Gastrocnemius medialis (tissue), 4 donors: ENCODE measurements around the gene CCDC12. TPM values are rescaled to one million over a fixed set of nuclear protein-coding genes. Genes with fewer than 3 reads are reported as not detected.

Experiments
- ATAC-seq, 2 donors: fragments of 150-250 bp; one replicate each; pipeline ENCODE4 v1.9.1; 2016
- DNase-seq, 2 donors: peaks; one replicate each; pipeline ENCODE4 v3.0.0-alpha.2; 2019
- H3K27ac ChIP-seq, 4 donors: fragments of 200-600 bp; sonication (generic); 1 replicate in 1 of 4; 2 replicates in 3 of 4; pipeline ENCODE4 v1.5.1; 2016 to 2018; ENCODE audit warnings: mild to moderate bottlenecking in 2 of 4, moderate library complexity in 1 of 4
- H3K27me3 ChIP-seq, 3 donors: fragments of 200-600 bp; sonication (generic) in 2 of 3; 1 replicate in 1 of 3; 2 replicates in 2 of 3; pipeline versions ENCODE4 v1.5.1 to v1.6.0; 2016 to 2019; ENCODE audit warnings: mild to moderate bottlenecking in 1 of 3, moderate library complexity in 1 of 3
- H3K36me3 ChIP-seq, 2 donors: fragments of 200-600 bp; sonication (generic) in 1 of 2; one replicate each; pipeline ENCODE4 v1.5.1; 2017 to 2018
- H3K4me1 ChIP-seq, 2 donors: fragments of 200-600 bp; sonication (generic) in 1 of 2; one replicate each; pipeline ENCODE4 v1.5.1; 2016 to 2017; ENCODE audit warnings: mild to moderate bottlenecking in 2 of 2
- H3K4me3 ChIP-seq, 4 donors: fragments of 200-600 bp; sonication (generic) in 3 of 4; 1 replicate in 1 of 4; 2 replicates in 3 of 4; pipeline ENCODE4 v1.5.1; 2016 to 2019; ENCODE audit warnings: mild to moderate bottlenecking in 2 of 4
- H3K9me3 ChIP-seq, 3 donors: fragments of 200-600 bp; sonication (generic) in 2 of 3; 1 replicate in 1 of 3; 2 replicates in 2 of 3; pipeline ENCODE4 v1.5.1; 2016 to 2019
- CTCF ChIP-seq, 5 experiments: fragments of 450-650 bp in 3 of 5; fragments of 200-600 bp in 2 of 5; sonication (generic) in 2 of 5; IDR thresholded peaks in 4 of 5; conservative IDR thresholded peaks in 1 of 5; 1 replicate in 4 of 5; 2 replicates in 1 of 5; pipeline ENCODE4 v1.5.1; 2016 to 2019; ENCODE audit warnings: antibody characterized with exemption in 5 of 5, mild to moderate bottlenecking in 3 of 5, moderate library complexity in 3 of 5
- POLR2A ChIP-seq, 2 donors: fragments of 450-650 bp; IDR thresholded peaks; one replicate each; pipeline ENCODE4 v1.6.1; 2017; ENCODE audit warnings: antibody characterized with exemption in 2 of 2, mild to moderate bottlenecking in 2 of 2, moderate library complexity in 2 of 2
- in situ Hi-C, 4 donors: fragments of 200-750 bp; cut with MboI; loops; one replicate each; pipeline versions ENCODE4 v1.15.0 to v1.8.0; 2017; ENCODE audit warnings: low sequenced_read_pairs in 4 of 4
- intact Hi-C: fragments of 100-400 bp; cut with DNase I; formaldehyde crosslinking; loops from one replicate; pipeline ENCODE4 v1.15.1; 2023; ENCODE audit warnings: low total_unique reads
- total RNA-seq, 4 donors: library from RNA; depleted of rRNA; stranded (reverse); fragments of >200 nt; gene quantifications; one replicate each; pipeline versions ENCODE4 v1.1.0 to v1.2.3, GENCODE V29; 2016

The CCDC12 gene
- total RNA-seq, 4 donors from 2014 or later: 24.6 to 32.0 (median 29.0) TPM

- H3K9me3 ChIP-seq: no peaks in the 10 kb centered on the region
- peaks cover 0 to 3% of the 10 kb centered on the region in 2 donors for H3K4me1 ChIP-seq
- intact Hi-C loops: no loop called here
- TF ChIP-seq POLR2A (IDR thresholded peaks at IDR 0.05): no peak
- no peak for TF ChIP-seq CTCF (IDR thresholded peaks at IDR 0.05 in 4 of 5, conservative IDR thresholded peaks at IDR 0.05 in 1 of 5)
- ATAC-seq (no peak), DNase-seq (no peak)
- H3K4me3 ChIP-seq: no peak overlapping the region
- no peak overlapping the region for H3K27ac ChIP-seq
- H3K27me3 ChIP-seq: no peaks in the 10 kb centered on the region
- in situ Hi-C loops: loop anchor here in 1 of 4 donors (10.0 kb wide), 1 partner anchor 71 kb away; no protein-coding TSS in a partner anchor
- H3K36me3 ChIP-seq: no peaks in the 10 kb centered on the region
Measured at GRCh38 chr3:46985588-46985987, 9.0 kb upstream of the CCDC12 start.

- Histone ChIP-seq H3K27ac (no peak overlapping the region), H3K36me3 (no peaks in the 10 kb centered on the region), H3K9me3 (no peaks in the 10 kb centered on the region), H3K4me3 (no peak overlapping the region), H3K4me1 (peaks cover 0 to 3% of the 10 kb centered on the region in 2 donors), H3K27me3 (no peaks in the 10 kb centered on the region)
- ATAC-seq: no peak
- DNase-seq: no peak
- intact Hi-C loops (no loop called here), in situ Hi-C loops (loop anchor here in 1 of 4 donors (10.0 kb wide), 1 partner anchor 70 kb away; no protein-coding TSS in a partner anchor)
- TF ChIP-seq CTCF (IDR thresholded peaks at IDR 0.05 in 4 of 5, conservative IDR thresholded peaks at IDR 0.05 in 1 of 5) (no peak), POLR2A (IDR thresholded peaks at IDR 0.05) (no peak)
Measured at GRCh38 chr3:46984591-46985459, 8.3 kb upstream of the CCDC12 start.

- ATAC-seq: no peak
- Histone ChIP-seq H3K27me3 (no peaks in the 10 kb centered on the region), H3K4me1 (peaks cover 14 to 15% of the 10 kb centered on the region in 2 donors), H3K27ac (peak overlapping the region in 2 of 4 donors; percentile 63 to 95), H3K9me3 (no peaks in the 10 kb centered on the region), H3K4me3 (no peak overlapping the region), H3K36me3 (no peaks in the 10 kb centered on the region)
- in situ Hi-C loops: loop anchor here in 1 of 4 donors (10.0 kb wide), 1 partner anchor 68 kb away; no protein-coding TSS in a partner anchor
- TF ChIP-seq CTCF (IDR thresholded peaks at IDR 0.05 in 4 of 5, conservative IDR thresholded peaks at IDR 0.05 in 1 of 5) (no peak), POLR2A (IDR thresholded peaks at IDR 0.05) (no peak)
- intact Hi-C loops: no loop called here
- DNase-seq: no peak
Measured at GRCh38 chr3:46982546-46982945, 6.0 kb upstream of the CCDC12 start.

GRCh38 chr3:46981932-46982471, 5.5 kb upstream of the CCDC12 start:
- no peak for DNase-seq
- no peak for TF ChIP-seq CTCF (IDR thresholded peaks at IDR 0.05 in 4 of 5, conservative IDR thresholded peaks at IDR 0.05 in 1 of 5)
- TF ChIP-seq POLR2A (IDR thresholded peaks at IDR 0.05): no peak
- in situ Hi-C loops: loop anchor here in 1 of 4 donors (10.0 kb wide), 1 partner anchor 67 kb away; no protein-coding TSS in a partner anchor
- H3K4me3 ChIP-seq: peak overlapping the region in 2 of 4 donors; percentile 21 to 71
- H3K27me3 ChIP-seq: no peaks in the 10 kb centered on the region
- H3K36me3 ChIP-seq: no peaks in the 10 kb centered on the region
- H3K4me1 ChIP-seq: peaks cover 15 to 21% of the 10 kb centered on the region in 2 donors
- no peaks in the 10 kb centered on the region for H3K9me3 ChIP-seq
- intact Hi-C loops: no loop called here
- no peak for ATAC-seq
- peak overlapping the region; percentile 28 to 95 (median 54) for H3K27ac ChIP-seq
